Measurements from ENCODE around the gene PTH2.
"Not testable (repeated sequence)": the region's sequence is repeated elsewhere in the genome, so short reads cannot be mapped to it uniquely, and the experiment has no call there.

PTH2 gene

GRCh38 chr19:49374665-49375434, 48.4 kb downstream of the PTH2 start:
- DNase-seq: no peak

- not testable (repeated sequence) for DNase-seq
Measured at GRCh38 chr19:49373174-49373573, 50.1 kb downstream of the PTH2 start.

Measured in NCI-H2081 treated with DMSO at 0.1 percent for 48 hours (cell line).